Urothelium cell line (cell line): ENCODE measurements around the gene IL10.
A peak's percentile ranks its signal among the peaks of the same experiment; 100 is the strongest.

Experiments
- DNase-seq: peaks from one replicate; pipeline ENCODE4 v3.0.0; 2011; ENCODE audit warnings: low spot score, mixed read lengths
- FAIRE-seq: peaks from 2 replicates; lab custom pipeline; 2011; peaks lifted over from hg19 to GRCh38; lab: Jason Lieb, UNC

Gene IL10

GRCh38 chr1:206772243-206772937 lies at the start of gene IL10:
Gene IL10 (minus strand): TSS chr1:206772494. CDS start chr1:206772435, 59 bp downstream.
- FAIRE-seq (no peak), DNase-seq (no peak)

DNA sequence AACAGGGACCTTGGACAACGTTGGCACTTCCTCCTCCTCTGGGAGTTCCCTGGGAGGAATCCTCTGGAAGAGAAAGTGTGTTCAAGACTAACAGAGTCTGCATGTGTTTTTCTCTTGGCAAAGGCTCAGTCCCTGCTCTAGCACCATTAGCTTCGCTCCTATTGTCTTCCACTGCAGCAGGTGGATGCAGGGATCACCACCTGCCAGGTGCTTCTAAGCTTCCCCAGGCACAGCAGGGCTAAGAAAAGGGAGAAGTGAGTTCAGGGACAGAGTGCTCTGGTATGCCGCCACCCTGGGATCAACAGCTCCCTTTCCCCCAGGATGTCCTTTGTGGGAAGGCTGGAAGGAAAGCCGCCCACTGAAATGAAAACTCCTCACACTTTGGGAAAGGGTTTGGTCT lies 49.2 kb upstream of the IL10 start:
- no peak for FAIRE-seq
- no peak for DNase-seq

- DNase-seq (no peak), FAIRE-seq (no peak)
Observed at GRCh38 chr1:206816390-206817287, 44.3 kb upstream of the IL10 start.

DNA sequence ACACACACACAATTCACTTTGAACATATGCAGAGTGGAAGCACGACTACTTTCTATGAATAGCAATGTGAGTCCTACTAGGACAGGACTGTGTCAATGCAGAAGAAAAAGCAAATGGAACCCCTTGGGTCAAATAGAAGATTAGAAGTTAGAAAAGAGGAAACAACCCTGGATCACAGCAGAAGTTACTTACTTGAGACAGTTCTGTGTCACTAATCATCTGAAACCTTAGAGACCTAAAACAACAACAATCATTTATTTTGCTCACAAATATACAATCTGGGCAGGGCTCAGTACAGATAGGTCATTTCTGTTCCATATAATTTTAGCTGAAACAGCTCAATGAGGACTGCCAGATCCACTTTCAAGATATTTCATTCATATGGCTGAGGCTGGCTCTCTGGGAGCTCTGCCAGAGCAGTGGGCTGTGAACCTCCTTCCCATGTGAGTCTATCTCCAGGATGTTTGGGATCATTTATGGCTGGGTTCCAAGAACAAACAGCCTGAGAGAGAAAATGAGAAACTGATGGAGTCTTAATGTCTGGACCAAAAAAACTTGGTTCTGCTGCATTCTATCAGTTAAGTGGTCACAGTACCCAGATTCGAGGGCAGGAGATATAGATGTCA lies 42.5 kb upstream of the IL10 start:
- DNase-seq (no peak), FAIRE-seq (no peak)

DNA sequence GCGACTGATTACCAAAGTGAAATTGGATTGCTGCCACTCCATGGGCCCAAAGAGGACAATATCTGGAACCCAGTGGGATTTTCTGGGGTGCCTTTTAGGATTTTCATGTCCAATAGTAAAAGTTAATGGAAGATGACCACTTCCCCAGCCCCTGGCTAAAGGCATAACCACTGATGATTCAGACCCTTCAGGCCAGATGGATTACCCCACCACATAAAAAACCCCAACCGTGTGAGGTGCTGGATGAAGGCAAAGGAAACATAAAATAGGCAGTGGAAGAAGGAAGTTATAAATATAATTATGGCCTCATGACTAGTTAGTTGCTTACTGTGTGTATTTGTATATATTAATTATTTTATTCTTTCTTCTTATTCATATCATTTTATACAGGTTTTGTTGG lies 40.2 kb upstream of the IL10 start:
- no peak for DNase-seq
- no peak for FAIRE-seq

DNA sequence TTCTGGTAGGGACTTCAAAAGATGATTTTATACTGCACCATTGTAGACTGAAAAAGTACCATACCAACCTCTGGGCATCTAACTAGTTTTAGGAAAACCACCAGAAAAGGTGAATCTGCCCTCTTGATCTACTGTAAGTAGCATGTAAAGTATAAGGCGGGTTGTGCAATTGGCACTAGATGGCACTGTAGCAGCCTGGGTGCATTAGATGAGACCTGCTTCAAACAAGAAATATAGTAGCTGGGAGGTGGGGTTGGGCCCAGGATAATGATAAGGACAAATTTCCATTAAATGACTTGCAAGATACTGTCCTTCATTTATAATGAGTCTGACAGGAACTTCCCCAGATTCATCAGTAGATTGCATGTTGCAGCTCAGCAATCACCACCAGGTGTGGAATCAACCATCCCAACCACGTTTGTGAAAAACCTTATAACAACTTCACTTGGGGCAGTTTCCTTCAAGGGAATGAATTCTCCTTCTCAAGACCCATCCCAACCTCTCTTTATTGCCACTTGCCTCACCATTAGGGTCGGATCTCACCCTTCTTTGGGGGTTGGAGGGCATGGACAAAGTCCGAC lies 37.3 kb upstream of the IL10 start:
- DNase-seq (peak; percentile 36), FAIRE-seq (no peak)

DNA sequence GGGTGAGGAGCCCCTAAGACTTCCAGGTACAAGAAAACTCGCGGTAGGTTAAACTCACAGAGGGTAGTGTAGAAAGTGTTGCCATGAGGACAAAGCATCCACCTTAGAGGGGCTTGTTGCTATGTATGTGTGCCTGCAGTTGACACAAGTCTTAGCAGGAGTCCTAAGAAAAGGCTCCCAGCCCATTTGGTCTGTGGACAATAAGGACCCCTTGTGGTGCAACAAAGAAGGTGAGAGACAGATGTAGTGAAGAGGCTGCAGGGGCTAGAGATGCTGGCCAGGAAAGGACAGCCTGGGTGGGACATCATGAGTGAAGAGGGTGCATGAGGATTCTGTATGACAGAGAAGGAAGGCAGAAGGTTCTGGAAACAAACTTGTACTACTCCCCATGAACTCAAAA lies 36.3 kb upstream of the IL10 start:
- DNase-seq (peak; percentile 20), FAIRE-seq (no peak)

- FAIRE-seq = no peak
- no peak for DNase-seq
Observed at GRCh38 chr1:206805357-206805756, 33.1 kb upstream of the IL10 start.

DNA sequence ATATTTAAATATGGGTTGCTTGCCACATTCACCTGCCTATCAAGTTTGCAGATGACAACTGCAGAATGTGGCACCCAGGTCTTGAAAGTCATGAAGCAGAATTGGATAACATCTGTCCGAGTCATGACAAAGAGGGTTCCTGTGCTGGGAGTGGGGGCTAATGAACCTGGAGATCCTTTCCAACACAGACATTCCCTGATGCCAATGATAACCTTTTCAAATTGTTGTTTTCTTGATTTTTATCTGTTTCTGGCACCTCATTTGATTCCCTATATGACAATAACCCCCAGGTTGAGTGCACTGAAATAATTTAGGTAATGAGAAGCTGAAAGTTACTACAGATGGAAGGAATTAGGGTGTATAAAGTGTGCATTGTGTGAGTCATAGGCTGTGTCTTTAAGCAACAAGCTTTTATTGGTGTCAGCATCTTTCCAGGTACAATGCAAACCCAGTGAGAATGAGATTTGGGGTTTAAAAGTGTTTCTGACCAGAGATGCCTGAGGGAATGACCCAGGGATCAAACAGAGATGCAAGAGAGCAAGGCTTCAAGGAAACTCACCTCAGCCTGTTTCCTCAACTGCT lies 32.0 kb upstream of the IL10 start:
- FAIRE-seq = no peak
- DNase-seq = no peak

- no peak for DNase-seq
- FAIRE-seq = no peak
Observed at GRCh38 chr1:206803221-206803730, 31.0 kb upstream of the IL10 start.

DNA sequence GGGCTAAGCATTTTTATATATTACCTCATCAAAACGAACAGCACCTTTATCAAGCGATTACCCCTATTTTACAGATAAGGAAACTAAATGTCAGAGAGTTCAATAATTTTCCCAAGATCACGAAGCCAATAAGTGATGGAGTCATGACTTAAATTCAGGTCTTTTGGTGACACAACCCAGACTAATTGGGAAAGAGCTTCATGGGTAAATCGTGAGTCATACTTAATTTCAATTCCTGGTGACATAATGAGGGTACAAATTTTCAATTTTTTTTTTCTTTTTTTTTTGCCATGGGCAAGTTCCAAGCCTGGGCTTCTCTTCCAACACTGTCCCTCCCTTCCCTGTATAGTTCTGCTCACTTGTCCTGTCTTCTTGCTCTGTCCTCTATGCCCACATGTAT lies 30.1 kb upstream of the IL10 start:
- DNase-seq (no peak), FAIRE-seq (no peak)

GRCh38 chr1:206801467-206801866 lies 29.2 kb upstream of the IL10 start:
- DNase-seq = no peak
- FAIRE-seq = no peak

GRCh38 chr1:206800891-206801290 lies 28.6 kb upstream of the IL10 start:
- no peak for FAIRE-seq
- no peak for DNase-seq

- DNase-seq = no peak
- no peak for FAIRE-seq
Observed at GRCh38 chr1:206800411-206800810, 28.1 kb upstream of the IL10 start.

DNA sequence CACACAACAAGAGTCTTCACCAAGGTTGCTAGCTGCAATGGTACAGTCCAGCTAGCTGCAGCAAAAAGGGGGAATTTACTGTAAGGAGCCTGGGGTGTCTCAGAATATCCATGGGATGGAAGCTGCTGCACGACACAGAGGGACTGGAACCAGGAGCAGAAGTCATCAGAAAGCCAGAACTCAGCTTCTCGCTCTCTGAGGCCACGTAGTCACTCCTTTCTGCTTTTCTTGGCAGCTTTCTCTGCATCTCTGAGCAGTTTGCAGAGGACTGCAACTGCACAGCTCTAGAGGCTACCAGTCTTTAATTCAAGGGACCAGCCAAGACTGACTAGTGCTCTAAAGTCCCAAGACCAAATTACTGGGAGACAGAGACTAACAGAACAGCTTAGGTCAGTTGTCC lies 27.0 kb upstream of the IL10 start:
- no peak for FAIRE-seq
- DNase-seq = no peak

DNA sequence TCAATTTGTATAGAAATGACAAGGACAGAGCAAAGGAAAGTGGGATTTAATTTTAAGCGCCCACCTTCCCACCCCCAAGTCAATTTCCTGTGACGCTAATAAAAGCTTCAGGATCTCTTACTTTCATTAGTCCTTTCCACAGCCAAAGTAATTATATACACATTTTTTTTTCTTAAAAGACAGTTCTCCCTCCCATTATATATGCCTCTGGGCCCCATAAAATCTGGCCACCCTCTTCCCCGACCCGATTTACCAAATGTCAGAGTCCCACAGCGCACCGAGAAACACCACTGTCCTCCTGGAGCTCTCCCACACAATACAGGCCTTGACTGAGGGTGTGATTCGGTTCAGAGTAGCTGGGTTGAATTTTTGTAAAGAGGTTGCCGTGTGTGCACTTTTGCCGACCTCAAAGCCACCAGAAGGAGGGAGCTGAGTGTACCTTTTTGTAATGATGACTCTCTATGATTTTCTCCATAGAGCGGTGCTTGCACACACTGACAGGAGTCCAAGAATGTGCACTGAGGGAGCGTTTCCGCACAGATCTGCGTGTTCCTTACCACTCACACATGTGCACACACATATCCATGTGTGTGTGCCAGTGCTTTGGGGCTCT lies 26.2 kb upstream of the IL10 start:
- no peak for FAIRE-seq
- DNase-seq = no peak

DNA sequence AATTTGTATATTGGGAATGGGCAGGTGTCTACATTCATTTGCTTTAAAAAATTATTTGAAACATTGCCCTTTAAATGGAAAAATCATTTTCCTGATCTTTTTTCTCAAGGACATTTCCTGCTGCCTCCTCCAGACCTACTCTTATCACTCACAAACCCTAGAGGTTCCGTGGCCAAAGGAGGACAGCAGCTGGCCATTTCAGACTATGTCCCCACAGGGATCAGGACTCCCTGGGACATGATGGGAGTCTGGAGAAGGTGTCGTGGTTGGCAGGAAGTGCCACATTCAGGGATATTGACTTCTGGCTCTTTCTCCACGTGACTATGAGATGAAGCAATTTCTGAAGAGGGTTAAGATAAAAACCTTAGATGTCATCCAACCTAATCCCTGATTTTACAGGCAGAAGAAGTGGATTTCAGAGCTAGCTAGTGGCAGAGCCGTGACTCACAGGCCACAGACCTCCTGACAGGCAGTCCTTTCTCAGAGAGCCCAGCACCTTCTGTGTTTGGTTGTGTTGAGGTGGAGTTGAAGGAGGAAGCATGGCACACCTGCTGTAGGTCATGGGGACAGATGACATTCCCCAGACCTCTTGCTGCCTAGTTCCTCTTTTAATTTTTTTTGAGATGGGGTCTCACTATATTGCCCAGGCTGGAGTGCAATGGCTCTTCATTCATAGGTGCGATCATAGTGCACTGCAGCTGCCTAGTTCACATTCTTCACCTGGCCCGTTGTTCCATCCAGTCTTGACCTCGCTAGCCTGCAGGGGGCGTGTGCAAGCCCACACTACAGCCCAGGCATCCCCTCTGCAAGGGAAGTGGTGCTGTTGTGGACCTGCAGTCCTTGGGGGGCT lies 25.5 kb upstream of the IL10 start:
- FAIRE-seq = no peak
- no peak for DNase-seq

DNA sequence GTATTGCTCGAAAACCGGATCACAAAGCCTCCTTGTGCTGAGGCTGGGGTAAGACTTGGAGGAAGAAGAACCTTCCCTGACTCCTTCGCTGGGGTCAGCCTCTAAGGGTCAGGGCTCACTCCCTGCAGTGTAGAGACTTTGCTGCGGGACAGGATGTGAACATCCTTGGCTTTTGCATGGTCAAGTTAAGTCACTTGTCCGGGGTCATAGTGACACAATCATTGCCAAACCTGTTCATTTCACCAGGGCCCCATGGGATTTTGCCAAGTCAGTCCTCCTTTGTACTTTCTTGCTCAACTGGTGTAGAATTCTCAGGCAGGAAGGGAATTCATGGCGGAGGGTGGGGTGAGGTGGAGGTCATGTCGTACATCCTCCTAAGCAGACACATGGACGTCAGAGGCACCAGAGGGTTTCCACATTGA lies 24.7 kb upstream of the IL10 start:
- DNase-seq (no peak), FAIRE-seq (no peak)

DNA sequence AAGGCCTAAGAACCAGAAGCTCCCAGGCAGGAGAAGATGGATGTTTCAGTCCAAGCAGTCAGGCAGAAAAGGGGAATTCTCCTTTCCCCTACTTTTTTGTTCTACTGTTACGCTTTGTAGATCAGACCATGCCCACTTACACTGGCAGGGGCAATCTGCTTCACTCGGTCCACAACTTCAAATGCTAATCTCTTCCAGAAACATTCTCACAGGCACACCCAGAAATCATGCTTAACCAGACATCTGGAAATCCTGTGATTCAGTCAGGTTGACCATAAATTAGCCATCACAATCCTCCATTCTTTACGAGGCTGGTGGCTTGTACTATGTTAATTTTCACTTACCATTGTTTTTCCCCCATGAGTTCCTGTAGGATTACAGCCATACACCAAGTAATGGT lies 23.8 kb upstream of the IL10 start:
- no peak for DNase-seq
- no peak for FAIRE-seq
